Activated T-helper 2 cell treated with anti-CD3 and anti-CD28 coated beads, Interferon-gamma antibody, Interleukin-2, Interleukin-4, amounts not matched to agents 10 μg/mL and 5 μg/mL and 100 μg/mL, durations not matched to agents 14 hours and 24 hours and 36 hours (primary cell): ENCODE measurements around the gene MFAP5. TPM values are rescaled to one million over a fixed set of nuclear protein-coding genes. Genes with fewer than 3 reads are reported as not detected.
"Not testable (repeated sequence)": the region's sequence is repeated elsewhere in the genome, so short reads cannot be mapped to it uniquely, and the experiment has no call there.

Experiments used
- DNase-seq: peaks from one replicate; pipeline ENCODE4 v3.0.0; 2021; ENCODE audit warnings: low spot score
- H3K27ac Mint-ChIP-seq: one replicate; pipeline ENCODE4 v1.8.0; 2021; ENCODE audit warnings: mixed read lengths
- H3K27me3 Mint-ChIP-seq: one replicate; pipeline ENCODE4 v1.8.0; 2021; ENCODE audit warnings: low read depth, mixed read lengths
- H3K36me3 Mint-ChIP-seq: one replicate; pipeline ENCODE4 v1.8.0; 2021; ENCODE audit warnings: low read depth, mixed read lengths
- H3K4me1 Mint-ChIP-seq: one replicate; pipeline ENCODE4 v1.8.0; 2021; ENCODE audit warnings: low read depth, mixed read lengths
- H3K4me3 Mint-ChIP-seq: one replicate; pipeline ENCODE4 v1.8.0; 2021; ENCODE audit warnings: low read depth, mild to moderate bottlenecking, moderate library complexity, mixed read lengths
- H3K9me3 Mint-ChIP-seq: one replicate; pipeline ENCODE4 v1.8.0; 2021; ENCODE audit warnings: mixed read lengths
- intact Hi-C: fragments of 100-400 bp; cut with micrococcal nuclease; formaldehyde crosslinking; loops from one replicate; pipeline ENCODE4 v1.15.1; 2023
- total RNA-seq: library from RNA; stranded (reverse); gene quantifications from 2 replicates; pipeline ENCODE4 v1.2.3, GENCODE V29; 2022

Gene MFAP5
- total RNA-seq, 1 donor from 2014 or later, result not detected

DNA sequence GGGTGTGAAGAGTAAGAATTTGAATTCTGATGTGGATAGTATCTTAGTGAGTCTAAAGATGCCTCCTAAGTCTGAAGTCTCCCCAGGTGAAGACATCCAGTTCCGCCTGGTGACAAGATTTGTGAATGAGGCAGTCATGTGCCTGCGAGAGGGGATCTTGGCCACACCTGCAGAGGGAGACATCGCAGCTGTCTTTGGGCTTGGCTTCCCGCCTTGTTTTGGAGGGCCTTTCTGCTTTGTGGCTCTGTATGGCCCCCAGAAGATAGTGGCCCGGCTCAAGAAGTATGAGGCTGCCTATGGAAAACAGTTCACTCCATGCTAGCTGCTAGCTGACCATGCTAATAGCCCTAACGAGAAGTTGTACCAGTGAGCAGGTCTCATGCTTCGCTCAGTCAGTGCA lies 25.4 kb downstream of the MFAP5 start:
- Mint-ChIP-seq H3K36me3 (no peaks in the 10 kb centered on the region), H3K27ac (no peak overlapping the region), H3K4me1 (no peaks in the 10 kb centered on the region), H3K4me3 (no peak overlapping the region), H3K27me3 (peaks cover 40% of the 10 kb centered on the region), H3K9me3 (no peaks in the 10 kb centered on the region)
- no peak for DNase-seq
- intact Hi-C loops, result no loop called here

DNA sequence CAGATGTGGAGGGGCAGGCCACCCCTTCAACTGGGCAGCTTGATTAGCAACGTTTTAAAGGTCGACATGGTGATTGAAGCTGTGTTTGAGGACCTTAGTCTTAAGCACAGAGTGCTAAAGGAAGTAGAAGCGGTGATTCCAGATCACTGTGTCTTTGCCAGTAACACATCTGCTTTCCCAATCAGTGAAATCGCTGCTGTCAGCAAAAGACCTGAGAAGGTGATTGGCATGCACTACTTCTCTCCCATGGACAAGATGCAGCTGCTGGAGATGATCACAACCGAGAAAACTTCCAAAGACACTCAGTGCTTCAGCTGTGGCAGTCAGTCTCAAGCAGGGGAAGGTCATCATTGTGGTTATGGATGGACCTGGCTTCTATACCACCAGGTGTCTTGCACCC lies 26.0 kb downstream of the MFAP5 start:
- peaks cover 39% of the 10 kb centered on the region for H3K27me3 Mint-ChIP-seq

DNA sequence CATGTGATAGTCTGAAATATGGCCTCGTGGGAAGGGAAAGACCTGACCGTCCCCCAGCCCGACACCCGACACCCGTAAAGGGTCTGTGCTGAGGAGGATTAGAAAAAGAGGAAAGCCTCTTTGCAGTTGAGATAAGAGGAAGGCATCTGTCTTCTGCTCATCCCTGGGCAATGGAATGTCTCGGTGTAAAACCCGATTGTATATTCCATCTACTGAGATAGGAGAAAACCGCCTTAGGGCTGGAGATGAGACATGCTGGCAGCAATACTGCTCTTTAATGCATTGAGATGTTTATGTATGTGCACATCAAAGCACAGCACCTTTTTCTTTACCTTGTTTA lies 26.6 kb downstream of the MFAP5 start:
- DNase-seq, H3K27ac Mint-ChIP-seq, H3K36me3 Mint-ChIP-seq, intact Hi-C loops, H3K4me3 Mint-ChIP-seq, H3K4me1 Mint-ChIP-seq, H3K9me3 Mint-ChIP-seq: not testable (repeated sequence)
- H3K27me3 Mint-ChIP-seq, result peaks cover 42% of the 10 kb centered on the region

More for the DNA sequence above, 26.0 kb downstream of the MFAP5 start:
- intact Hi-C loops, result no loop called here
- DNase-seq, result no peak
- Mint-ChIP-seq H3K36me3 (no peaks in the 10 kb centered on the region), H3K9me3 (no peaks in the 10 kb centered on the region), H3K4me1 (no peaks in the 10 kb centered on the region), H3K27ac (no peak overlapping the region), H3K4me3 (no peak overlapping the region)

DNA sequence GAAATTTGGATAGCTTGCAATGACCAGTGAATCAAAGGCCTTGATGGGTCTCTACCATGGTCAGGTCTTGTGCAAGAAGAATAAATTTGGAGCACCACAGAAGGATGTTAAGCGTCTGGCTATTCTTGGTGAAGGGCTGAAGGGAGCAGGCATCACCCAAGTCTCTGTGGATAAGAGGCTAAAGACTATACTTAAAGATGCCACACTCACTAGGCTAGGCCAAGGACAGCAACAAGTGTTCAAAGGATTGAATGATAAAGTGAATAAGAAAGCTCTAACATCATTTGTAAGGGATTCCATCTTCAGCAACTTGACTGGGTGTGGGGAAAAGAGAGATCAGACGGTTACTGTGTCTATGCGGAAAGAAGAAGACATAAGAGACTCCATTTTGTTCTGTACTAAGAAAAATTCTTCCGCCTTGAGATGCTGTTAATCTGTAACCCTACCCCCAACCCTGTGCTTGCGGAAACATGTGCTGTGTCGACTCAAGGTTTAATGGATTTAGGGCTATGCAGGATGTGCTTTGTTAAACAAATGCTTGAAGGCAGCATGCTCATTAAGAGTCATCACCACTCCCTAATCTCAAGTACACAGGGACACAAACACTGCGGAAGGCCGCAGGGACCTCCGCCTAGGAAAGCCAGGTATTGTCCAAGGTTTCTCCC lies 27.2 kb downstream of the MFAP5 start:
- H3K4me1 Mint-ChIP-seq, H3K9me3 Mint-ChIP-seq, H3K27ac Mint-ChIP-seq, intact Hi-C loops, DNase-seq, H3K36me3 Mint-ChIP-seq, H3K4me3 Mint-ChIP-seq: not testable (repeated sequence)
- H3K27me3 Mint-ChIP-seq, result peaks cover 45% of the 10 kb centered on the region

DNA sequence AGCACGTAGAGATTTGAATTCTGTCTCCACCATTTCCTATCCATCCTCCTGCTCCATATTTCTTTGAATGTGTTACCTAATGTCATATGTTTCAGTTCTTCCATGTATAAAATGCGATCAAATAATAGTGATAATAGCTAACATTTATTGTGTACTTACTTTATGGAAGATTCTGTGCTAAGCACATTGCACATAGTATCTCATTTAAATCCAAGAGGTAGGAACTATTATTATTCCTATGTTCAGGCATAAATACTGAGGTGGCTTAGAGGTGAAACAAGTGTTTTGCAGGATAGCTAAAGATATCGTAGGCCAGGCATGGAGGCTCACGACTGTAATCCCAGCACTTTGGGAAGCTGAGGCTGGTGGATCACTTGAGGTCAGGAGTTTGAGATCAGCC lies 32.5 kb downstream of the MFAP5 start:
- Mint-ChIP-seq H3K9me3 (no peaks in the 10 kb centered on the region), H3K4me1 (no peaks in the 10 kb centered on the region), H3K27me3 (peaks cover 18% of the 10 kb centered on the region), H3K27ac (no peak overlapping the region), H3K4me3 (no peak overlapping the region), H3K36me3 (no peaks in the 10 kb centered on the region)
- intact Hi-C loops, result no loop called here
- DNase-seq, result no peak

DNA sequence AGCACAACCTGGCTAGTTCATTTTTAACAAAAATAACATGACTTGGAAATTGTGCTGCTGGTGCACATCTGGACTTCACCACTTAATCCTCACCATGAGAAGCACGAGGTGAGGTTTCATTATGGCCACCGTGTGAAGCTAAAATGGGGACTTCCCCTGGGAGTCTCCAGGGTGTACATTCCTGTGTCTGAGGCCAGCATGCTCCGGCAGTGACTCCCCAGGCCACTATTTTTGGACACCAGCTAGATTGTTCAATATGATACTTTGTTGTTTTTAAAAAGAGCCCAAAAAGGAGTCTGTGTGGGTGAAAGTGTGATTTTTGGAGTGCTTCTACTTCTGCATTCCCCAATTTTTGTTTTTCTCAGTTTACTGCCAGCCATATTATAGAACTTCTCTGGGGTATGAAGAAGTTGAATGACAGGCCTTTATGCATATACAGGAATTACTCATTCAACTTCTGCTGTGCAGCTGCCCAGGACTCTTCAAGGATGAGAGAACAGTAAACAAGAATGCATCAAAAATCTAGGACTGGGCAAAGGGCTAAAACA lies 33.1 kb downstream of the MFAP5 start:
- H3K9me3 Mint-ChIP-seq, result no peaks in the 10 kb centered on the region
- H3K27me3 Mint-ChIP-seq, result peaks cover 18% of the 10 kb centered on the region
- H3K4me3 Mint-ChIP-seq, result no peak overlapping the region
- no peaks in the 10 kb centered on the region for H3K4me1 Mint-ChIP-seq
- intact Hi-C loops, result no loop called here
- no peak overlapping the region for H3K27ac Mint-ChIP-seq
- DNase-seq, result no peak
- H3K36me3 Mint-ChIP-seq, result no peaks in the 10 kb centered on the region

DNA sequence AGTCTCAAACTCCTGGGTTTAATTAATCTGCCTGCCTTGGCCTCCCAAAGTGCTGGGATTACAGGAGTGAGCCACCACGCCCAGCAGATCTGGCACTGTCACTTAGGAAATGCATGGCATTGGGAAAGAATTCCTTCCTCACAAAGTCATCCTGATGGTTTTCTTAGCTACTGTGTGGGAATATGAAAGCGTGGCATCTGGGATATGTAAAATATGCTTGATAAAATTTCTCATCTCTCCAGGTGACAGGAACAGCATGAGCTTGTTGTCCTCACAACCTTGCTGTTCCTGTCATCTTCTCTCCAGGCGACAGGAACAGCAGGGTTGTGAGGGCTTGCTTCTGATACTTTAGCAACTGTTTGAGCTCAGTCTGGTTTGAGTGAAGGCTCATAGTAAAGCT lies 33.9 kb downstream of the MFAP5 start:
- H3K4me1 Mint-ChIP-seq, result no peaks in the 10 kb centered on the region
- H3K9me3 Mint-ChIP-seq, result no peaks in the 10 kb centered on the region

DNA sequence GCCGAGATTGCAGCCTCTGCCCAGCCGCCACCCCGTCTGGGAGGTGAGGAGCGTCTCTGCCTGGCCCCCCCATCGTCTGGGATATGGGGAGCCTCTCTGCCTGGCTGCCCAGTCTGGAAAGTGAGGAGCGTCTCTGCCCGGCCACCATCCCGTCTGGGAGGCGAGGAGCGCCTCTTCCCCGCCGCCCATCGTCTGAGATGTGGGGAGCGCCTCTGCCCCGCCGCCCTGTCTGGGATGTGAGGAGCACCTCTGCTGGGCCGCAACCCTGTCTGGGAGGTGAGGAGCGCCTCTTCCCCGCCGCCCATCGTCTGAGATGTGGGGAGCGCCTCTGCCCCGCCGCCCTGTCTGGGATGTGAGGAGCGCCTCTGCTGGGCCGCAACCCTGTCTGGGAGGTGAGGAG lies 37.9 kb downstream of the MFAP5 start:
- H3K27me3 Mint-ChIP-seq, DNase-seq, H3K4me1 Mint-ChIP-seq, H3K27ac Mint-ChIP-seq, H3K9me3 Mint-ChIP-seq, H3K36me3 Mint-ChIP-seq, H3K4me3 Mint-ChIP-seq, intact Hi-C loops: not testable (repeated sequence)

More for the DNA sequence above, 33.9 kb downstream of the MFAP5 start:
- Mint-ChIP-seq H3K27ac (no peak overlapping the region), H3K4me3 (no peak overlapping the region), H3K27me3 (peaks cover 18% of the 10 kb centered on the region), H3K36me3 (no peaks in the 10 kb centered on the region)
- no peak for DNase-seq
- intact Hi-C loops, result no loop called here

DNA sequence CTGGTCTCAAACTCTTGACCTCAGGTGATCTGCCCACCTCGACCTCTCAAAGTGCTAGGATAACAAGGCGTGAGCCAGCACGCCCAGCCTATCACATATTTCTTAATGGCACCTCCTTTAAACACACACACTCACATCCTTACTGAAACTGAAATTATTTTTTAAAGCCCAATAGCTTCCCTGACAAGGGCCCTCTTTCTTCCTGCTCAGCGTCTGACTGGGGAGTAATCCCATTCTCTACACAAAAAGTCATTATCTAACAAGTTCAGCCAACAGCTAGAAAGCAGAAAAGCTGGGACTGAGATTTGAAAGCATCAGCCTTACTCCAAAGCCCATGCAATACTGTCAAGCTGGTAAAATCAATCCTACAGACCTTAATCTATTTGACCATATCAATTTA lies 40.0 kb downstream of the MFAP5 start:
- H3K9me3 Mint-ChIP-seq, result no peaks in the 10 kb centered on the region
- intact Hi-C loops, result no loop called here
- H3K27ac Mint-ChIP-seq, result no peak overlapping the region
- peaks cover 3% of the 10 kb centered on the region for H3K27me3 Mint-ChIP-seq
- H3K4me3 Mint-ChIP-seq, result no peak overlapping the region
- DNase-seq, result no peak
- no peaks in the 10 kb centered on the region for H3K36me3 Mint-ChIP-seq
- H3K4me1 Mint-ChIP-seq, result no peaks in the 10 kb centered on the region

DNA sequence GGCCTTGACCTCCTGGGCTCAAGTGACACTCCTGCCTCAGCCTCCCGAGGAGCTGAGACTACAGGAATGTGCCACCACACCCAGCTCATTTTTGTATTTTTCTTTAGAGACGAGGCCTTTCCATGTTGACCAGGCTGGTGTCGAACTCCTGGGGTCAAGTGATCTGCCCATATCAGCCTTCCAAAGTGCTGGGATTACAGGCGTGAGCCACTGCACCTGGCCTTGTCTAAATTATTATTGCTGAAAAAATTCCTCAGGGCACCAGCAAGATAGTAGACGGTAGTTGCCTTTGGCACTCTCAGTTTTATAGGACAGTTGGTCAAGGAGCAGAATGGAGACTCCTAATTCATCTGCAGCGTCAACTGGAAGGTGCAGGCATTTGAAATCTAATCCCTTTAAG lies 47.4 kb downstream of the MFAP5 start:
- Mint-ChIP-seq H3K27ac (no peak overlapping the region), H3K36me3 (no peaks in the 10 kb centered on the region), H3K27me3 (peaks cover 16% of the 10 kb centered on the region), H3K4me3 (no peak overlapping the region), H3K4me1 (no peaks in the 10 kb centered on the region), H3K9me3 (no peaks in the 10 kb centered on the region)
- intact Hi-C loops, result no loop called here
- DNase-seq, result no peak

DNA sequence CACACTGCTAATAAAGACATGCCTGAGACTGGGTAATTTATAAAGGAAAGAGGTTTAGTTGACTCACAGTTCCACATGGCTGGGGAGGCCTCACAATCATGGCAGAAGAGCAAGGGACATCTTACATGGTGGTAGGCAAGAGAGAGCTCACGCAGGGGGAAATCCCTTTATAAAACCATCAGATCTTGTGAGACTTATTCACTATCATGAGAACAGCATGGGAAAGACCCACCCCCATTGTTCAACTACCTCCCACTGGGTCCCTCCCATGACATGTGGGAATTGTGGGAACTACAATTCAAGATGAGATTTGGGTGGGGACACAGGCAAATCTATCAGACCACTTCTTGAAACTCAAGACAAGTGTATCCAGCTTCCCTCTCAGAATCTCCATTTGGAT lies 48.7 kb downstream of the MFAP5 start:
- H3K27ac Mint-ChIP-seq, intact Hi-C loops: not testable (repeated sequence)
- peaks cover 22% of the 10 kb centered on the region for H3K27me3 Mint-ChIP-seq

DNA sequence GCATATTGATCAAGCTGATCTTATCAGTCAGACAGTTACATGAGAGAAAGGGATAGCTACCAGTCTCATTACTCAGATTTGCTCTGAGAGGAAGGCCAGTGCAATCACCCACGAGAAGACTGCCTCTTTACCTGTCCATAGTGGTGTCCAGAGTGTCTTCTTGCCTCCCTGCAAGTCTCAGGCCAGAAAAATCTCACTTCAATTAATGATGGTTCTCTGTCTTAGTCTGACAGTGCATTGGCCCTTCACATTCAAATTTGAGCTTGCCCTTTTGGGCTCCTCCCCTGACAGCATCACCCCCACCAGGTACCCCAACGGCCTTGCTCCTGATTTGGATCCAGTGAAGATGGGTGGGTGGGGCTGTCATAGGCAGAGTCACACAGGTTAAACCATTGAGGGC lies 50.0 kb downstream of the MFAP5 start, which contains the start of gene AICDA:
Gene AICDA (minus strand): TSS at position 231 of the 400 bp plus-strand sequence. CDS start 92 bp downstream, at position 139.
- Mint-ChIP-seq H3K4me3 (no peak within 1 kb of the TSS), H3K27me3 (peaks cover 24% of the 10 kb centered on the region), H3K4me1 (peaks cover 8% of the 10 kb centered on the region), H3K9me3 (no peaks in the 10 kb centered on the region), H3K36me3 (no peaks in the 10 kb centered on the region), H3K27ac (no peak within 1 kb of the TSS)
- intact Hi-C loops, result no loop called here
- no peak for DNase-seq

More for the DNA sequence above, 48.7 kb downstream of the MFAP5 start:
- DNase-seq, H3K9me3 Mint-ChIP-seq, H3K36me3 Mint-ChIP-seq, H3K4me3 Mint-ChIP-seq, H3K4me1 Mint-ChIP-seq: not testable (repeated sequence)

DNA sequence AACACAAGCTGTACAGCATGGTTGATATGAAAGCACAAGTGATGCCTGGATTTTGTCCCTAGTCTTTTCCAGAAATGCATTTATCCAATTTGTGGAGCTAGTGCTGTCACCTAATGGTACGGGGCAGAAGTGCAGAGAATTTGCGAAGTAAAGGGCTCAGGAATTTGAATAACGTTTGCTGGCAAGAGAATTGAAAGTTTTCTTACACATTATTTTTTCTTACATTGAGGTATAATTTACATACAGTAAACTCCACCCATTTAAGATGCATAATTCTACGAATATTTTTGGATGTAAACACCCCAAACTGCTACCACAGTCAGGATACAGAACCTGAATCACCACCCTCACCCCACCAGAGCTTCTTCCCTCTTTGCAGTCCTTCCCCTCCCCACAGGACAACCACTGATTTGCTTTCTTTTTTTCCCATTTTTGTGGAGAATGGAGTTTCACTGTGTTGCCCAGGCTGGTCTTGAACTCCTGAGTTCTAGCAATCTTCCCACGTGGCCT lies 53.5 kb downstream of the MFAP5 start:
- H3K36me3 Mint-ChIP-seq, result no peaks in the 10 kb centered on the region
- intact Hi-C loops, result no loop called here
- H3K4me1 Mint-ChIP-seq, result peaks cover 8% of the 10 kb centered on the region
- H3K27me3 Mint-ChIP-seq, result peaks cover 27% of the 10 kb centered on the region
- DNase-seq, result no peak
- no peaks in the 10 kb centered on the region for H3K9me3 Mint-ChIP-seq
- H3K27ac Mint-ChIP-seq, result no peak overlapping the region
- no peak overlapping the region for H3K4me3 Mint-ChIP-seq
